Activated naive CD4-positive, alpha-beta T cell treated with anti-CD3 and anti-CD28 coated beads, Interleukin-2, amount 10 ng/mL, durations not matched to agents 7 days and 5 days (primary cell): ENCODE measurements around the gene ALPL.
"Not testable (repeated sequence)": the region's sequence is repeated elsewhere in the genome, so short reads cannot be mapped to it uniquely, and the experiment has no call there.

ENCODE experiments used
- CTCF ChIA-PET: fragments of 350-600 bp; sonication (Branson Sonifier 250); formaldehyde crosslinking; loops from one replicate; lab custom pipeline; 2021; ENCODE audit warnings: antibody characterized with exemption; lab: Charles Lee
- DNase-seq: peaks from one replicate; pipeline ENCODE4 v3.0.0-alpha.2; 2020
- H3K27ac Mint-ChIP-seq: one replicate; pipeline ENCODE4 v1.8.0; 2021; ENCODE audit warnings: mild to moderate bottlenecking, moderate library complexity, mixed read lengths
- H3K27me3 Mint-ChIP-seq: one replicate; pipeline ENCODE4 v1.8.0; 2021; ENCODE audit warnings: mild to moderate bottlenecking, mixed read lengths
- H3K36me3 Mint-ChIP-seq: one replicate; pipeline ENCODE4 v1.8.0; 2021; ENCODE audit warnings: mixed read lengths
- H3K4me1 Mint-ChIP-seq: one replicate; pipeline ENCODE4 v1.8.0; 2021; ENCODE audit warnings: mixed read lengths
- H3K4me3 Mint-ChIP-seq: one replicate; pipeline ENCODE4 v1.8.0; 2021; ENCODE audit warnings: mild to moderate bottlenecking, moderate library complexity, mixed read lengths
- H3K9me3 Mint-ChIP-seq: one replicate; pipeline ENCODE4 v1.8.0; 2021; ENCODE audit warnings: mixed read lengths

Gene ALPL

GRCh38 chr1:21565285-21565684, 56.1 kb downstream of the ALPL start:
- Mint-ChIP-seq H3K4me3 (no peak overlapping the region), H3K4me1 (no peaks in the 10 kb centered on the region), H3K27me3 (peaks cover 5% of the 10 kb centered on the region), H3K27ac (no peak overlapping the region), H3K36me3 (no peaks in the 10 kb centered on the region), H3K9me3 (no peaks in the 10 kb centered on the region)
- no peak for DNase-seq
- CTCF ChIA-PET = no interaction called here

GRCh38 chr1:21566361-21566760, 57.1 kb downstream of the ALPL start:
- DNase-seq, H3K27me3 Mint-ChIP-seq, H3K9me3 Mint-ChIP-seq, H3K27ac Mint-ChIP-seq, H3K4me3 Mint-ChIP-seq, H3K36me3 Mint-ChIP-seq, H3K4me1 Mint-ChIP-seq: not testable (repeated sequence)
- CTCF ChIA-PET = interaction anchor here (0.7 kb wide), 1 partner anchor 43 kb away, joined by 3 read pairs; no protein-coding TSS in a partner anchor

- no peaks in the 10 kb centered on the region for H3K36me3 Mint-ChIP-seq
- no peaks in the 10 kb centered on the region for H3K9me3 Mint-ChIP-seq
- peaks cover 6% of the 10 kb centered on the region for H3K27me3 Mint-ChIP-seq
- no peak for DNase-seq
- CTCF ChIA-PET = no interaction called here
- H3K4me3 Mint-ChIP-seq = no peak overlapping the region
- no peak overlapping the region for H3K27ac Mint-ChIP-seq
- H3K4me1 Mint-ChIP-seq = no peaks in the 10 kb centered on the region
Measured at GRCh38 chr1:21567241-21568005, 58.2 kb downstream of the ALPL start.

DNA sequence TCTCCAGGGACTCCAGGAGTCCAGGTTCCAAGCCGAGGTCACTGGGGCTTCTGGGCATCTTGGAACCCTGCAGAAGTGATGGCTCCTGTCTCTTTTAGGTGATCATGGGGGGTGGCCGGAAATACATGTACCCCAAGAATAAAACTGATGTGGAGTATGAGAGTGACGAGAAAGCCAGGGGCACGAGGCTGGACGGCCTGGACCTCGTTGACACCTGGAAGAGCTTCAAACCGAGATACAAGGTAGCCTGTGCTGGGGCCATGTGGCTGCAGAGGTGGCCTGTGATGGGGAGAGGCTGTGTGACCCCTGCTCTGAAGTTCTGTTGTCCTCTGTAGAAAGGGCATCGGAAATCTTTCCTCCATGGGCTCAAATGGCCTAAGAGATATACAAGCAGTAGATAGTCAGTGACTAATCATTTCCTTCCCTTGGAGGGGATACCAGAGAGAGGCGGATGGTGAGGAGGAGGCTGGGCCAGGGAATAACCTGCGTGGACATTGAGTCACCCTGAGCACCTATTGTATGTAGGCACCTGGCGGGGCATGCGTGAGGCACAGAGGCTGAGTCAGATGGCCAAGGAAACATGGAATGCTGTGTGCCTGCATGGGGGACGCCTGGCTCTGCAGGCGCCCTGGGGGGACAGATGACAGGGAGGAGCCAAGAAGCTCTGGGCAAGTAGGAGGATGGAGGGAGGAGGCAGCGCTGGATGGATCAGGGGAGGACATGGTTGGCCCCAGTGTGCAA, 59.0 kb downstream of the ALPL start:
- Mint-ChIP-seq H3K36me3 (no peaks in the 10 kb centered on the region), H3K4me3 (no peak overlapping the region), H3K27ac (no peak overlapping the region), H3K9me3 (no peaks in the 10 kb centered on the region), H3K27me3 (peaks cover 13% of the 10 kb centered on the region), H3K4me1 (no peaks in the 10 kb centered on the region)
- CTCF ChIA-PET = interaction anchor here (0.7 kb wide), 1 partner anchor 18 kb away, joined by 3 read pairs; no protein-coding TSS in a partner anchor
- DNase-seq = no peak

GRCh38 chr1:21568809-21569385, 59.7 kb downstream of the ALPL start:
- Mint-ChIP-seq H3K27me3 (peaks cover 21% of the 10 kb centered on the region), H3K4me3 (no peak overlapping the region), H3K4me1 (no peaks in the 10 kb centered on the region), H3K27ac (no peak overlapping the region), H3K9me3 (no peaks in the 10 kb centered on the region), H3K36me3 (no peaks in the 10 kb centered on the region)
- CTCF ChIA-PET = interaction anchor here (0.7 kb wide), 1 partner anchor 19 kb away, joined by 3 read pairs; no protein-coding TSS in a partner anchor
- no peak for DNase-seq

- peaks cover 31% of the 10 kb centered on the region for H3K27me3 Mint-ChIP-seq
- no peaks in the 10 kb centered on the region for H3K4me1 Mint-ChIP-seq
- no peak overlapping the region for H3K27ac Mint-ChIP-seq
- DNase-seq = no peak
- H3K4me3 Mint-ChIP-seq = no peak overlapping the region
- no peaks in the 10 kb centered on the region for H3K9me3 Mint-ChIP-seq
- H3K36me3 Mint-ChIP-seq = no peaks in the 10 kb centered on the region
- CTCF ChIA-PET = interaction anchor here (0.8 kb wide), 1 partner anchor 11 kb away, joined by 3 read pairs; no protein-coding TSS in a partner anchor
Measured at GRCh38 chr1:21569820-21570527, 60.8 kb downstream of the ALPL start.

DNA sequence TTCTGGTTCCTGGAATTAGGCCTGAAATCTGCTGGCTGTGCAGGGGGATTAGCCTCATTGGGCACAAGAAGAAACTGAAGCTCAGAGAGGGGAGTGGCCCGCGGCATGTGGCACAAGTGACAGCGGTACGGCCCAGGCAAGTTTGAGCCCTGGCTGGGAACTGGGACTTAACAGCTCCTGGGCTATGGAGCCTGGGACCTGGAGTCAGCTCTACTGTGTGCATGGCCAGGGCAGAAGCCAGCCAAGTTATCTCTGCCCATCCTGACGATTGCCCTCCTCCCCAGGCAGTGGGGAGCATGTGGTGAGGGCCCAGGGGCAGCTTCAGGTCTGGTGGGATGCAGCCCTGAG, 61.3 kb downstream of the ALPL start:
- Mint-ChIP-seq H3K9me3 (no peaks in the 10 kb centered on the region), H3K27ac (no peak overlapping the region), H3K36me3 (no peaks in the 10 kb centered on the region), H3K4me1 (no peaks in the 10 kb centered on the region), H3K27me3 (peaks cover 37% of the 10 kb centered on the region), H3K4me3 (no peak overlapping the region)
- CTCF ChIA-PET = interaction anchor here (0.8 kb wide), 1 partner anchor 12 kb away, joined by 3 read pairs; no protein-coding TSS in a partner anchor
- DNase-seq = no peak

DNA sequence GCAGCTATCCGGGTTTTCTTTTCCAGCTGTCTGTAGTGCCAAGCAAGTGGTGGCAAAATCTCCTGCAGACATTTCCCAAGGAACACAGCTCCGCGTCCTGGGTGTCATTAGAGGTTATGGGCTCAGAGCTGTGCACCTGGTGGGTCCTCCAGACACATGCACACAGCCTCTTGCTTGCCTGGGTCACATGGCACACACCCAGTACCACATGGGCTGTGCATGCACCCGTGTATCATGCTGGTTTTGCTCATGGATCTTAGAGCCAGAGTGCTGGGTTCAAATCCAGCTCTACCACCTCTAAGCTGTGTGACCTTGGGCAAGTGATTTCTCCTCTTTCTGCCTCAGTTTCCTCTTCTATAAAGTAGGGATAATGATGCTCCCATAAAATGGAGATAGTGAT, 61.7 kb downstream of the ALPL start:
- Mint-ChIP-seq H3K27ac (no peak overlapping the region), H3K4me1 (no peaks in the 10 kb centered on the region), H3K4me3 (no peak overlapping the region), H3K9me3 (no peaks in the 10 kb centered on the region), H3K27me3 (peaks cover 40% of the 10 kb centered on the region), H3K36me3 (no peaks in the 10 kb centered on the region)
- no peak for DNase-seq
- CTCF ChIA-PET = interaction anchor here (0.8 kb wide), 1 partner anchor 12 kb away, joined by 3 read pairs; no protein-coding TSS in a partner anchor

GRCh38 chr1:21572221-21572620, 63.0 kb downstream of the ALPL start:
- Mint-ChIP-seq H3K27me3 (peaks cover 44% of the 10 kb centered on the region), H3K9me3 (no peaks in the 10 kb centered on the region), H3K4me1 (no peaks in the 10 kb centered on the region), H3K36me3 (no peaks in the 10 kb centered on the region), H3K4me3 (no peak overlapping the region), H3K27ac (no peak overlapping the region)
- CTCF ChIA-PET = interaction anchor here (1.5 kb wide), 1 partner anchor 202 kb away, joined by 4 read pairs; no protein-coding TSS in a partner anchor
- no peak for DNase-seq

DNA sequence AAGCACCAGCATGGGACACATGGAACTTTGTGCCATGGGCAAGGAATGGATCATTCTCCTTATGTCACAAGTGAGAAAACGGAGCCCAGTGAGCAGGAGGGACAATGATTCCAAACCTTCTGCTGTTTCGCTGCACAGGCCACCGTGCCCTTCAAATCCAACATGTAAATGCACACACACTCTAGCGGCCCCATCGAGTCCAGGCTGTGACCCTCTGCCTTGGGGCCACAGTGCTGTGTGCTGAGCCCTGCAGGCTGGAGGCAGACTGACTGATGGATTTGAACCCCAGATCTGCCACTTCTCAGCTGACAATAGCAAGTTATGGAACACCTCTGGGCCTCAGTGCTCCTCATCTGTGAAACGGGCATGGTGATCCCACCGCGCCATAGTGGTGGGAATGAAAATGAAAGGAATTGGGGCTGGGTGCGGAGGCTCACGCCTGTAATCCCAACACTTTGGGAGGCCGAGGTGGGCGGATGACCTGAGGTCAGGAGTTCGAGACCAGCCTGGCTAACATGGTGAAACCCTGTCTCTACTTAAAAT, 63.6 kb downstream of the ALPL start:
- Mint-ChIP-seq H3K4me1 (no peaks in the 10 kb centered on the region), H3K9me3 (no peaks in the 10 kb centered on the region), H3K27me3 (peaks cover 48% of the 10 kb centered on the region), H3K4me3 (no peak overlapping the region), H3K36me3 (no peaks in the 10 kb centered on the region), H3K27ac (no peak overlapping the region)
- CTCF ChIA-PET = interaction anchor here (0.7 to 1.5 kb wide), 2 partner anchors 88 to 203 kb away, joined by 3 to 4 read pairs; no protein-coding TSS in a partner anchor
- no peak for DNase-seq

- no peaks in the 10 kb centered on the region for H3K9me3 Mint-ChIP-seq
- H3K4me1 Mint-ChIP-seq = no peaks in the 10 kb centered on the region
- H3K36me3 Mint-ChIP-seq = no peaks in the 10 kb centered on the region
- H3K4me3 Mint-ChIP-seq = no peak overlapping the region
- no peak overlapping the region for H3K27ac Mint-ChIP-seq
- CTCF ChIA-PET = interaction anchor here (0.7 kb wide), 1 partner anchor 88 kb away, joined by 3 read pairs; no protein-coding TSS in a partner anchor
- no peak for DNase-seq
- peaks cover 53% of the 10 kb centered on the region for H3K27me3 Mint-ChIP-seq
Measured at GRCh38 chr1:21573475-21573874, 64.3 kb downstream of the ALPL start.

GRCh38 chr1:21573971-21574465, 64.8 kb downstream of the ALPL start:
- H3K27me3 Mint-ChIP-seq = peaks cover 53% of the 10 kb centered on the region
- H3K4me3 Mint-ChIP-seq = no peak overlapping the region
- CTCF ChIA-PET = no interaction called here
- DNase-seq = peak; percentile 48
- H3K27ac Mint-ChIP-seq = no peak overlapping the region
- H3K36me3 Mint-ChIP-seq = no peaks in the 10 kb centered on the region
- H3K9me3 Mint-ChIP-seq = no peaks in the 10 kb centered on the region
- H3K4me1 Mint-ChIP-seq = no peaks in the 10 kb centered on the region

- CTCF ChIA-PET = no interaction called here
- Mint-ChIP-seq H3K4me3 (no peak overlapping the region), H3K9me3 (no peaks in the 10 kb centered on the region), H3K4me1 (no peaks in the 10 kb centered on the region), H3K36me3 (no peaks in the 10 kb centered on the region), H3K27ac (no peak overlapping the region), H3K27me3 (peaks cover 53% of the 10 kb centered on the region)
- DNase-seq = no peak
Measured at GRCh38 chr1:21574466-21575151, 65.4 kb downstream of the ALPL start.
